Cardiac fibroblast (primary cell): ENCODE results near the gene PDE8A.

ENCODE experiments used
- DNase-seq, 2 donors: peaks; one replicate each; pipeline versions ENCODE4 v3.0.0 to v3.0.0-alpha.2; 2010; ENCODE audit warnings: low read depth in 2 of 2
- H3K4me3 ChIP-seq, 2 donors: replicated peaks in 1 of 2; 1 replicate in 1 of 2; 2 replicates in 1 of 2; pipeline ENCODE4 v1.5.1; 2011; ENCODE audit warnings: low read depth in 2 of 2, low read length in 2 of 2, mild to moderate bottlenecking in 2 of 2, moderate library complexity in 1 of 2
- CTCF ChIP-seq: IDR thresholded peaks from one replicate; pipeline ENCODE4 v1.5.1; 2011; ENCODE audit warnings: low read depth, mild to moderate bottlenecking, low read length, inconsistent platforms

PDE8A gene

GRCh38 chr15:84950570-84951111 lies 31.0 kb upstream of the PDE8A start:
- no peak for DNase-seq
- no peak for TF ChIP-seq CTCF
- H3K4me3 ChIP-seq, result no peak overlapping the region

GRCh38 chr15:84951736-84952135 lies 29.9 kb upstream of the PDE8A start:
- H3K4me3 ChIP-seq, result no peak overlapping the region
- no peak for TF ChIP-seq CTCF
- no peak for DNase-seq

- no peak for TF ChIP-seq CTCF
- H3K4me3 ChIP-seq, result no peak overlapping the region
- peak in 1 of 2 donors; percentile 66 for DNase-seq
Observed at GRCh38 chr15:84953136-84953535, 28.5 kb upstream of the PDE8A start.

- TF ChIP-seq CTCF, result no peak
- no peak overlapping the region for H3K4me3 ChIP-seq
- DNase-seq, result no peak
Observed at GRCh38 chr15:84953726-84954125, 27.9 kb upstream of the PDE8A start.

- H3K4me3 ChIP-seq, result peak overlapping the region; percentile 8 to 41
- peak; percentile 95 for TF ChIP-seq CTCF
- DNase-seq, result peak; percentile 84 to 85
Observed at GRCh38 chr15:84955089-84955848, 26.4 kb upstream of the PDE8A start.

- DNase-seq, result no peak
- TF ChIP-seq CTCF, result no peak
- H3K4me3 ChIP-seq, result no peak overlapping the region
Observed at GRCh38 chr15:84956199-84956598, 25.5 kb upstream of the PDE8A start.
